Neuronal stem cell (in vitro differentiated cells): Measurements from ENCODE around the gene GABPB2. TPM values are rescaled to one million over a fixed set of nuclear protein-coding genes. Genes with fewer than 3 reads are reported as not detected.

Experiments used
- DNase-seq: peaks from one replicate; pipeline ENCODE4 v3.0.0-alpha.2; 2013; ENCODE audit warnings: low spot score
- H2AFZ ChIP-seq: one replicate; pipeline ENCODE4 v1.6.1; 2013; ENCODE audit warnings: mild to moderate bottlenecking, low read length, inconsistent platforms
- H2AK5ac ChIP-seq: 2 replicates; pipeline ENCODE4 v1.6.1; 2013; ENCODE audit warnings: low read depth, mild to moderate bottlenecking, inconsistent platforms, low read length, moderate library complexity, mixed read lengths
- H2BK120ac ChIP-seq: 2 replicates; pipeline ENCODE4 v1.6.1; 2013; ENCODE audit warnings: low read depth, mild to moderate bottlenecking, inconsistent platforms, low read length, moderate library complexity, mixed read lengths
- H2BK12ac ChIP-seq: one replicate; pipeline ENCODE4 v1.6.1; 2013; ENCODE audit warnings: low read length, inconsistent platforms
- H2BK15ac ChIP-seq: 2 replicates; pipeline ENCODE4 v1.6.1; 2013; ENCODE audit warnings: mild to moderate bottlenecking, low read length, inconsistent platforms, mixed read lengths
- H2BK5ac ChIP-seq: one replicate; pipeline ENCODE4 v1.6.1; 2013; ENCODE audit warnings: inconsistent platforms, mild to moderate bottlenecking, low read length, moderate library complexity
- H3K14ac ChIP-seq: one replicate; pipeline ENCODE4 v1.6.1; 2013; ENCODE audit warnings: low read length, inconsistent platforms
- H3K18ac ChIP-seq: 2 replicates; pipeline ENCODE4 v1.6.1; 2013; ENCODE audit warnings: low read length, inconsistent platforms
- H3K23ac ChIP-seq: 2 replicates; pipeline ENCODE4 v1.6.1; 2013; ENCODE audit warnings: low read depth, mild to moderate bottlenecking, mixed read lengths, low read length, inconsistent platforms; ENCODE audit not compliant: poor library complexity
- H3K27ac ChIP-seq: replicated peaks from 3 replicates; pipeline ENCODE4 v1.5.1; 2013; ENCODE audit warnings: low read length, inconsistent platforms
- H3K27me3 ChIP-seq, 3 experiments: 2 replicates each; pipeline ENCODE4 v1.6.1; 2013; ENCODE audit warnings: low read length in 3 of 3, mild to moderate bottlenecking in 2 of 3, inconsistent platforms in 1 of 3, low read depth in 1 of 3, mixed read lengths in 1 of 3, moderate library complexity in 1 of 3; ENCODE audit not compliant: control insufficient read depth in 3 of 3, insufficient read depth in 3 of 3
- H3K36me3 ChIP-seq, 2 donors: replicated peaks in 1 of 2; 2 replicates each; pipeline ENCODE4 v1.6.1; 2013; ENCODE audit warnings: low read length in 2 of 2; ENCODE audit not compliant: control insufficient read depth in 2 of 2, insufficient read depth in 2 of 2
- H3K4ac ChIP-seq: 2 replicates; pipeline ENCODE4 v1.6.1; 2013; ENCODE audit warnings: inconsistent platforms, mild to moderate bottlenecking, low read length, moderate library complexity
- H3K4me1 ChIP-seq, 2 donors: 1 replicate in 1 of 2; 2 replicates in 1 of 2; pipeline ENCODE4 v1.6.1; 2013; ENCODE audit warnings: low read length in 2 of 2, low read depth in 1 of 2; ENCODE audit not compliant: control insufficient read depth in 2 of 2, insufficient read depth in 1 of 2
- H3K4me2 ChIP-seq: one replicate; pipeline ENCODE4 v1.6.1; 2013; ENCODE audit warnings: mild to moderate bottlenecking, low read length, inconsistent platforms; ENCODE audit not compliant: insufficient read depth, poor library complexity, severe bottlenecking
- H3K4me3 ChIP-seq, 2 donors: 2 replicates each; pipeline ENCODE4 v1.5.1; 2013; ENCODE audit warnings: low read length in 2 of 2, mild to moderate bottlenecking in 2 of 2, inconsistent platforms in 1 of 2, moderate library complexity in 1 of 2
- H3K79me1 ChIP-seq: one replicate; pipeline ENCODE4 v1.6.1; 2013; ENCODE audit warnings: low read depth, mild to moderate bottlenecking, inconsistent platforms, low read length, moderate library complexity
- H3K9ac ChIP-seq: one replicate; pipeline ENCODE4 v1.6.1; 2013; ENCODE audit warnings: mild to moderate bottlenecking, low read depth, low read length, inconsistent platforms; ENCODE audit not compliant: poor library complexity
- H3K9me3 ChIP-seq, 2 donors: replicated peaks in 1 of 2; 2 replicates each; pipeline versions ENCODE3 to v1.6.1; 2013; ENCODE audit warnings: low read length in 2 of 2, mild to moderate bottlenecking in 2 of 2, inconsistent platforms in 1 of 2, low read depth in 1 of 2, mixed read lengths in 1 of 2, moderate library complexity in 1 of 2; ENCODE audit not compliant: control insufficient read depth in 2 of 2, insufficient read depth in 1 of 2
- H4K8ac ChIP-seq: one replicate; pipeline ENCODE4 v1.6.1; 2013; ENCODE audit warnings: low read depth, mild to moderate bottlenecking, inconsistent platforms, low read length, moderate library complexity
- H4K91ac ChIP-seq: one replicate; pipeline ENCODE4 v1.6.1; 2013; ENCODE audit warnings: low read length, low read depth, mild to moderate bottlenecking, inconsistent platforms; ENCODE audit not compliant: poor library complexity
- WGBS, 2 donors: extraction: QIAGEN DNeasy Blood & Tissue Kit; methylation state at CpG; one replicate each; pipeline ENCODE4 v1.1.7; 2013; ENCODE audit warnings: missing lambda C conversion rate in 2 of 2, mixed read lengths in 1 of 2; ENCODE audit not compliant: insufficient read length in 2 of 2, insufficient replicate concordance in 1 of 2; ENCODE audit errors: extremely low coverage in 2 of 2; 5-methylcytosine and 5-hydroxymethylcytosine counted together
- small RNA-seq: library from polyadenylated mRNA; stranded (forward); fragments of <200 nt; extraction: miRNeasy Mini kit (QIAGEN cat#:217004); gene quantifications from one replicate; pipeline ENCODE3, GENCODE V24; 2013; ENCODE audit not compliant: insufficient read depth

GABPB2 gene

DNA sequence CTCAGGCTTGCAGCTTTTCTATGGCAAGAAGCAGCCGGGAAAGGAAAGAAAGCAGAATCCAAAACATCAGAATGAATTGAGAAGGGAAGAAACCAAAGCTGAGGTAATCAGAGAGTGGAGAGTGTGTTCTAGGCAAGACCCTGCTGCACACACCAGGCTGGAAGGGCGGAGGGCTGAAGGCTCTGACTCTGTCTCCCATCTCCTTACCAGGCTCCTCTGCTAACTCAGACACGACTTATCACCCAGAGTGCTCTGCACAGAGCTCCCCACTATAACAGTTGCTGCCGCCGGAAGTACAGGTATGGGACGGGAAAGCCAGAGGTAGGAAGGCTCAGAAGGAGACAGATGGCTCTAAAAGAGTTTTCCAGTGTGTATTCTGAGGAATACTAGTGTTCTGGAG is 96.6 kb downstream of the GABPB2 start:
- Histone ChIP-seq H2BK5ac (no peak overlapping the region), H3K4me2 (no peak overlapping the region), H2BK12ac (no peak overlapping the region), H3K9me3 (no peaks in the 10 kb centered on the region), H3K36me3 (peaks cover 22 to 47% of the 10 kb centered on the region in 2 donors), H2AK5ac (no peak overlapping the region), H2BK120ac (no peak overlapping the region), H2AFZ (no peak overlapping the region), H3K9ac (no peak overlapping the region), H3K4me1 (peaks cover 7 to 9% of the 10 kb centered on the region in 2 donors), H3K18ac (no peak overlapping the region), H3K14ac (no peak overlapping the region), H2BK15ac (no peak overlapping the region), H4K91ac (no peak overlapping the region), H4K8ac (peak overlapping the region; percentile 6), H3K23ac (no peak overlapping the region), H3K79me1 (peaks cover 4% of the 10 kb centered on the region), H3K27me3 (no peaks in the 10 kb centered on the region), H3K4me3 (peak overlapping the region in 1 of 2 donors; percentile 88), H3K4ac (no peak overlapping the region), H3K27ac (no peak overlapping the region)
- WGBS, 2 donors, result no CpG with 5 or more reads among the region's 6 CpGs
- DNase-seq, result no peak

DNA sequence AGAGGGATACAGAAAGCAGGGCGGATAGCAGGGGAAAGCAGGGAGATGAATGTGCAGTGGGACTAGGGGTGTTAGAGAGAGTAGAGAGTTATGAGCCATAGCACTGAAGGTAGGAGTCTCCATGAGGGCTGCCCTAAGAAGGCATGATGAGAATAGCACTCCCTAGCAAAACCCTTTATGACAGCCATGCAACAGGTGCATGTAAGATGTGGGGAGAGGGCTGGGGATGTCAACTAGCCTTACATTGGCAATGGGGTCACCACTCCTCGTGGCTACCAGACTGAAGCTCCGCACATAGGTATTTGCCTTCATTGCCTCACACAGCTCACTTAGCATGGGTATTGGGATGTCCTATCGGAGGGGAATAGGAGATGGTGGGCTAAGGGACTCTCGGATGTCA is 100.6 kb downstream of the GABPB2 start:
- no CpG with 5 or more reads among the region's 5 CpGs for WGBS, 2 donors
- H2BK12ac ChIP-seq, result no peak overlapping the region
- H3K4me3 ChIP-seq, result no peak overlapping the region
- no peak overlapping the region for H2AFZ ChIP-seq
- no peak overlapping the region for H3K27ac ChIP-seq
- H2AK5ac ChIP-seq, result no peak overlapping the region
- H3K79me1 ChIP-seq, result peaks cover 4% of the 10 kb centered on the region
- H3K14ac ChIP-seq, result no peak overlapping the region
- no peak overlapping the region for H2BK15ac ChIP-seq
- peaks cover 35 to 73% of the 10 kb centered on the region in 2 donors for H3K36me3 ChIP-seq
- no peak overlapping the region for H3K18ac ChIP-seq
- no peaks in the 10 kb centered on the region for H3K27me3 ChIP-seq
- H3K9me3 ChIP-seq, result no peaks in the 10 kb centered on the region
- H4K8ac ChIP-seq, result no peak overlapping the region
- H3K4ac ChIP-seq, result no peak overlapping the region
- no peak overlapping the region for H3K4me2 ChIP-seq
- no peak overlapping the region for H3K23ac ChIP-seq
- no peak overlapping the region for H2BK120ac ChIP-seq
- H3K4me1 ChIP-seq, result peaks cover 3 to 7% of the 10 kb centered on the region in 2 donors
- no peak overlapping the region for H2BK5ac ChIP-seq
- no peak for DNase-seq
- no peak overlapping the region for H4K91ac ChIP-seq
- H3K9ac ChIP-seq, result no peak overlapping the region

Small RNA genes lying within 50 kb of the gene (small RNA-seq; reads per million reads assigned to genes)
- gene RNU6-884P, result not detected
